Upper lobe of left lung (tissue), 6 donors: ENCODE data around the gene CCDC148. TPM values are rescaled to one million over a fixed set of nuclear protein-coding genes. Genes with fewer than 3 reads are reported as not detected.
"Not testable (repeated sequence)": the region's sequence is repeated elsewhere in the genome, so short reads cannot be mapped to it uniquely, and the experiment has no call there.

ENCODE experiments used
- ATAC-seq, 2 donors: fragments of 200-7000 bp; cut with Tn5 transposase; one replicate each; pipeline ENCODE4 v1.9.1; 2022; ENCODE audit warnings: mild to moderate bottlenecking in 2 of 2, moderate library complexity in 2 of 2; ENCODE audit not compliant: low FRiP score in 2 of 2
- DNase-seq, 2 donors: peaks; one replicate each; pipeline ENCODE4 v3.0.0-alpha.2; 2019 to 2020
- H3K27ac ChIP-seq, 4 donors: fragments of 200-600 bp; sonication (generic); one replicate each; pipeline ENCODE4 v1.5.1; 2016 to 2019
- H3K27me3 ChIP-seq, 4 donors: fragments of 200-600 bp; sonication (generic); one replicate each; pipeline ENCODE4 v1.5.1; 2017 to 2019
- H3K36me3 ChIP-seq, 4 donors: fragments of 200-600 bp; sonication (generic); one replicate each; pipeline ENCODE4 v1.5.1; 2016 to 2019
- H3K4me1 ChIP-seq, 4 donors: fragments of 200-600 bp; sonication (generic); one replicate each; pipeline ENCODE4 v1.5.1; 2018 to 2019
- H3K4me3 ChIP-seq, 4 donors: fragments of 200-600 bp; sonication (generic); one replicate each; pipeline ENCODE4 v1.5.1; 2017 to 2019; ENCODE audit warnings: mild to moderate bottlenecking in 2 of 4, moderate library complexity in 1 of 4
- H3K9me3 ChIP-seq, 4 donors: fragments of 200-600 bp; sonication (generic); one replicate each; pipeline ENCODE4 v1.5.1; 2018 to 2019
- EP300 ChIP-seq, 4 donors: sonication (generic); formaldehyde crosslinking; IDR thresholded peaks; one replicate each; pipeline ENCODE4 v1.5.1; 2017; ENCODE audit warnings: antibody characterized with exemption in 4 of 4, control low read depth in 2 of 4
- POLR2A ChIP-seq, 4 donors: fragments of 450-650 bp; IDR thresholded peaks; one replicate each; pipeline ENCODE4 v1.5.1; 2016 to 2017; ENCODE audit warnings: antibody characterized with exemption in 4 of 4, mild to moderate bottlenecking in 2 of 4
- POLR2AphosphoS5 ChIP-seq, 2 donors: sonication (generic); formaldehyde crosslinking; IDR thresholded peaks; one replicate each; pipeline ENCODE4 v1.5.1; 2017; ENCODE audit warnings: antibody characterized with exemption in 2 of 2
- WGBS, 2 donors: methylation state at CpG; one replicate each; pipeline ENCODE4 v1.1.5; 2017 to 2018; 5-methylcytosine and 5-hydroxymethylcytosine counted together
- total RNA-seq, 6 donors: library from RNA; depleted of rRNA in 4 of 6; stranded (reverse); fragments of >200 nt in 4 of 6; gene quantifications; one replicate each; pipeline versions ENCODE4 v1.1.0 to v1.2.1, GENCODE V29; 2016 to 2021
- TF ChIP-seq, protein P1 (sequence below), 6 experiments: fragments of 450-650 bp in 4 of 6; fragments of 200-600 bp in 2 of 6; sonication (generic) in 2 of 6; IDR thresholded peaks; one replicate each; pipeline ENCODE4 v1.5.1; 2016 to 2019; ENCODE audit warnings: antibody characterized with exemption in 6 of 6
- donor health status: DM: no; HTN: no; CAD: no; lungs with moderate emphysema.
- donor health status: DM: no; HTN: yes; CAD: no; lungs with severe emphysema.

CCDC148 gene
- total RNA-seq, 6 donors from 2014 or later = 0.69 to 4.2 (median 1.9) TPM

DNA sequence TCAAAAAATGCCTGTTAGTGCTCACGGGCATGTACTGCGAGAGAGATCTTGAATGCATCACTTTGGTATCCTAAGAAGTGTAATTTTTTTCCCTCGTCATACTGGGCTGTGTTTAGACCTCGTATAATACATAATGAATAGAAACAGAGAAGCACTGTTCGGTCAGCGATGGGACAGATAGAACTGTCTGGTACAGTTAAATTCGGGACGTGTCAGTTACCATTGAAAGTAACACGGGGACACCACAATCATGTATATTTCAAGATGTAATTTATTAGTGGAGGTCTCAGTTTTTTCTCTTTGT, 2.0 kb upstream of the CCDC148 start:
- Histone ChIP-seq H3K27me3 (no peaks in the 10 kb centered on the region), H3K4me1 (peaks cover 22 to 40% (median 27%) of the 10 kb centered on the region in 4 donors), H3K4me3 (peak overlapping the region; percentile 77 to 93 (median 91)), H3K9me3 (no peaks in the 10 kb centered on the region), H3K27ac (peak overlapping the region in 3 of 4 donors; percentile 94 to 96 (median 95)), H3K36me3 (no peaks in the 10 kb centered on the region)
- TF ChIP-seq, protein P1, sequence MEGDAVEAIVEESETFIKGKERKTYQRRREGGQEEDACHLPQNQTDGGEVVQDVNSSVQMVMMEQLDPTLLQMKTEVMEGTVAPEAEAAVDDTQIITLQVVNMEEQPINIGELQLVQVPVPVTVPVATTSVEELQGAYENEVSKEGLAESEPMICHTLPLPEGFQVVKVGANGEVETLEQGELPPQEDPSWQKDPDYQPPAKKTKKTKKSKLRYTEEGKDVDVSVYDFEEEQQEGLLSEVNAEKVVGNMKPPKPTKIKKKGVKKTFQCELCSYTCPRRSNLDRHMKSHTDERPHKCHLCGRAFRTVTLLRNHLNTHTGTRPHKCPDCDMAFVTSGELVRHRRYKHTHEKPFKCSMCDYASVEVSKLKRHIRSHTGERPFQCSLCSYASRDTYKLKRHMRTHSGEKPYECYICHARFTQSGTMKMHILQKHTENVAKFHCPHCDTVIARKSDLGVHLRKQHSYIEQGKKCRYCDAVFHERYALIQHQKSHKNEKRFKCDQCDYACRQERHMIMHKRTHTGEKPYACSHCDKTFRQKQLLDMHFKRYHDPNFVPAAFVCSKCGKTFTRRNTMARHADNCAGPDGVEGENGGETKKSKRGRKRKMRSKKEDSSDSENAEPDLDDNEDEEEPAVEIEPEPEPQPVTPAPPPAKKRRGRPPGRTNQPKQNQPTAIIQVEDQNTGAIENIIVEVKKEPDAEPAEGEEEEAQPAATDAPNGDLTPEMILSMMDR (IDR thresholded peaks at IDR 0.05) = no peak
- TF ChIP-seq POLR2A (IDR thresholded peaks at IDR 0.05) (no peak), POLR2AphosphoS5 (IDR thresholded peaks at IDR 0.05) (no peak), EP300 (IDR thresholded peaks at IDR 0.05) (no peak)
- DNase-seq (no peak), ATAC-seq (no peak)
- 22 to 30% methylated on average over 9 of the region's 9 CpGs for WGBS, 2 donors

DNA sequence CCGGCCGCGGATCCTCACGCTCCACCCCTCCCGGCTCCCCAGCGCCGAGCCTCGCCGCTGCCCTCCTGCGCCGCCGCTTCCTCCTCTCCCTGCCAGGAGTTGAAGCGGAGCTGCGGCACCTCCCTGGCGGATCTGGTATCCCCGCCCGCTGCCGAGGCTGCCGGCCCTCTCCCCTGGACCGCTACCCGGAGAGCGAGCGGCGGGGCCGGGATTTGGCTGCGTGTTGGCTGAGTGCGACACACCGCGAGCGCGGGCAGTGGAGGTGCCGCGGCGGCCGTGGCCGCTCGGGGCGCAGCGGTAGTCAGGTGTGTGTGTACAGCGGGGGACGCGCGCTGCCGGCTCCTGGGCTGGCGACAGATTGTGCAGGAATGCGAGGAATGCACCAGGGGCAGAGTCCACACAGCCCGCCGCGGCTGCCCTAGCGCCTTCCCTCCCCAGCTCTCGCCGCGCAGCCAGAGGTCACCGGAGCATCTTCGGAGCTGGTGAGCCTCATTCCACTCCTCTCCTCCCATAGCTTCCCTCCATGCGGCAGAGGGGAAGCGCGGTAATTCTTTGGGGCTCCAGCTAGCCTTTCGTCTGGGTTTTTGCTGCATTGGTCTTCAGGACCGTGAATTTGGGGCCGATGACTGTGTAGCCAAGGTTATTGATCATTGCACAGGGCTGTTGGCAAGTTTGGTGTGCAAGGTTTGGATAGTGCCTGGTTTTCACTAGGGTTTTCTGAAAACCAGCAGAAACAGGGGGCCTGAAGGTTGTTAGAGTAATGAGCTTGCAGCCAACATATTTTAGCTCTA, 1.5 kb upstream of the CCDC148 start:
- Histone ChIP-seq H3K9me3 (no peaks in the 10 kb centered on the region), H3K27me3 (no peaks in the 10 kb centered on the region), H3K4me1 (peaks cover 22 to 42% (median 27%) of the 10 kb centered on the region in 4 donors), H3K27ac (peak overlapping the region; percentile 94 to 96 (median 94)), H3K36me3 (no peaks in the 10 kb centered on the region), H3K4me3 (peak overlapping the region; percentile 77 to 93 (median 91))
- 2% methylated on average over 8 to 28 of the region's 61 CpGs for WGBS, 2 donors
- ATAC-seq = peak; percentile 74 to 93
- peak; percentile 81 to 95 for DNase-seq
- TF ChIP-seq EP300 (IDR thresholded peaks at IDR 0.05) (no peak), POLR2AphosphoS5 (IDR thresholded peaks at IDR 0.05) (peak in 1 of 2 donors; percentile 54), POLR2A (IDR thresholded peaks at IDR 0.05) (peak in 2 of 4 donors; percentile 73 to 88)
- TF ChIP-seq, protein P1 (IDR thresholded peaks at IDR 0.05) = peak; percentile 26 to 90 (median 64)

DNA sequence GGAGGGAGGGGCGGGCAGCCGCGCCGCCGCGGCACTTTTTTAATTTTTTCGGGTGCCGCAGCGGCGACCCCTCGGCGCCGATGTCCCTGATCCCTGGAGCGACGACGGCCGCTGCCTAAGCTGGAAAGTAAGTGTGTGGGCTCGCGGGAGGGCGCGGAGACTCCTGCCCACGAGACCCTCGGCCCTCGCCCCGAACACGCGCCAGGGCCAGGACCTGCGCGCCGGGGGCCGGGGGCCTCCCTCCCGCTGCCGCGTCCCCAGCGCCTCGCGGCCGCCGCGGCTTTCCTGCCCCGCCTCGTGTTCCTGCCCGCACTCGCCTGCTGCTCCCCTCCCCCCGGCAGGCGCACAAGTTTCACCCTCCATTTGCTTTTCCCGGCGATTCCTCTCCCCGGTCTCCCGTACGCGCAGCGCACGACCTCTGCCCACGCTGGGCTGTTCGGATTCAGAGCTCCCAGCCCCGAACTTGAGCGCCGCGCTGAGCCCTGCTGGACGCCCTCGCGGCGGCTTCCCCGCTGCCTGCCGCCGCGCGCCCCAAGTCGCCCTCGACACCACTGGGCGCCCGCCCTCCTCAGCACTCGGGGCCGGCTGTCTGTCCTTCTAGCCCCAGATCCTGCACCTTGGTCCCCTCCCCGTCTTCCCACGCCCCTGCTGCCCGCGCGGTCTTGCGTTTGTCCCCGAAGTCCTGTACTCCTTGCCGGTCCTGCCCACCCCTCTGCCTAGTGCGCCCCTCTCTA, 706 bp upstream of the CCDC148 start:
- H3K4me1 ChIP-seq = peaks cover 22 to 42% (median 27%) of the 10 kb centered on the region in 4 donors
- peak overlapping the region; percentile 94 to 96 (median 94) for H3K27ac ChIP-seq
- 0% methylated on average over 3 to 48 of the region's 84 CpGs for WGBS, 2 donors

DNA sequence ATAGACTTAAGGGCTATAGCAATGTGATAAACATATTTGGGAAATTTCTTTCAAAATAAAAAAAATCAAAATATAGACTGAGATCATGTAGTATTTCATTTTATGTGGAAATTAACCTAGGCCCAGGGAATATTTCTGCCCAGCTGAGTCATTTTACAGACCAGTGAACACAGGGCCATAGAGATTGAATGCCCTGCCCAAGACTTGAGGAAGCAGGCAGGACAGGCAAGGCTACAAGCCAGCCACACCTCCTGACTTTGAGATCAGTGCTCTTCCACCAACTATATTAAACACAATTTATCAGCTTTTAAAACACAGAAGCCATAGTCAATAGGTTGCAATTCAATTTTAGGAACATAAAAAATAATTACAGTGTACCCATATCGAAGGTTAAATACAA, 12.9 kb downstream of the CCDC148 start:
- WGBS, 2 donors = 84 to 98% methylated on average over 1 of the region's 1 CpG
- Histone ChIP-seq H3K4me1 (no peaks in the 10 kb centered on the region), H3K4me3 (no peak overlapping the region), H3K36me3 (no peaks in the 10 kb centered on the region), H3K27ac (no peak overlapping the region), H3K9me3 (no peaks in the 10 kb centered on the region), H3K27me3 (no peaks in the 10 kb centered on the region)
- TF ChIP-seq POLR2AphosphoS5 (IDR thresholded peaks at IDR 0.05) = no peak
- TF ChIP-seq, protein P1 (IDR thresholded peaks at IDR 0.05) = no peak
- no peak for TF ChIP-seq EP300 (IDR thresholded peaks at IDR 0.05)
- TF ChIP-seq POLR2A (IDR thresholded peaks at IDR 0.05) = no peak
- ATAC-seq = no peak
- DNase-seq = no peak

More for the DNA sequence above, 706 bp upstream of the CCDC148 start:
- peak; percentile 25 to 74 for ATAC-seq
- Histone ChIP-seq H3K36me3 (no peaks in the 10 kb centered on the region), H3K9me3 (no peaks in the 10 kb centered on the region), H3K4me3 (peak overlapping the region; percentile 77 to 93 (median 91)), H3K27me3 (no peaks in the 10 kb centered on the region)
- DNase-seq = peak; percentile 52 to 92
- TF ChIP-seq POLR2AphosphoS5 (IDR thresholded peaks at IDR 0.05) (peak in 1 of 2 donors; percentile 4), EP300 (IDR thresholded peaks at IDR 0.05) (no peak), POLR2A (IDR thresholded peaks at IDR 0.05) (no peak)
- TF ChIP-seq, protein P1 (IDR thresholded peaks at IDR 0.05) = peak in 1 of 6 experiments; percentile 9

DNA sequence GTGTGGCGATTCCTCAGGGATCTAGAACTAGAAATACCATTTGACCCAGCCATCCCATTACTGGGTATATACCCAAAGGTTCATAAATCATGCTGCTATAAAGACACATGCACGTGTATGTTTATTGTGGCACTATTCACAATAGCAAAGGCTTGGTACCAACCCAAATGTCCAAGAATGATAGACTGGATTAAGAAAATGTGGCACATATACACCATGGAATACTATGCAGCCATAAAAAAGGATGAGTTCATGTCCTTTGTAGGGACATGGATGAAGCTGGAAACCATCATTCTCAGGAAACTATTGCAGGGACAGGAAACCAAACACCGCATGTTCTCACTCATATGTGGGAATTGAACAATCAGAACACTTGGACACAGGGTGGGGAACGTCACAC, 17.5 kb downstream of the CCDC148 start:
- H3K4me1 ChIP-seq, H3K9me3 ChIP-seq, H3K4me3 ChIP-seq, H3K27ac ChIP-seq, DNase-seq, H3K36me3 ChIP-seq, ATAC-seq, H3K27me3 ChIP-seq: not testable (repeated sequence)
- 93 to 98% methylated on average over 4 of the region's 4 CpGs for WGBS, 2 donors

DNA sequence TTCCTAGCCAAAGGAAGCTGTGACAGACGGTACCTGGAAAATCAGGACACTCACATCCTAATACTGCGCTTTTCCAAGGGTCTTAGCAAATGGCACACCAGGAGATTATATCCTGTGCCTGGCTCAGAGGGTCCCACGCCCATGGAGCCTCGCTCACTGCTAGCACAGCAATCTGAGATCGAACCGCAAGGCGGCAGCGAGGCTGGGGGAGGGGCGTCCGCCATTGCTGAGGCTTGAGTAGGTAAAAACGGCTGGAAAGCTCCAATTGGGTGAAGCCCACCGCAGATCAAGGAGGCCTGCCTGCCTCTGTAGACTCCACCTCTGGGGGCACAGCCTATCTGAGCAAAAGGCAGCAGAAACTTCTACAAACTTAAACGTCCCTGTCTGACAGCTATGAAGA, 22.8 kb downstream of the CCDC148 start:
- not testable (repeated sequence) for H3K4me3 ChIP-seq, H3K4me1 ChIP-seq, H3K27ac ChIP-seq, ATAC-seq, H3K27me3 ChIP-seq, H3K36me3 ChIP-seq
- peak in 1 of 2 donors; percentile 62 for DNase-seq
- H3K9me3 ChIP-seq = peaks cover 3 to 18% (median 8%) of the 10 kb centered on the region in 4 donors
- WGBS, 2 donors = 89 to 95% methylated on average over 11 to 13 of the region's 13 CpGs
